Raji (cell line): Measurements from ENCODE around the gene AATK.

Experiments
- POLR2A ChIP-seq: IDR thresholded peaks from 2 replicates; pipeline ENCODE4 v1.6.1; 2011; ENCODE audit warnings: low read depth, low read length, control low read depth; ENCODE audit not compliant: insufficient read depth

Gene AATK

GRCh38 chr17:81192386-81193050, 26.5 kb upstream of the AATK start:
- no peak for TF ChIP-seq POLR2A

DNA sequence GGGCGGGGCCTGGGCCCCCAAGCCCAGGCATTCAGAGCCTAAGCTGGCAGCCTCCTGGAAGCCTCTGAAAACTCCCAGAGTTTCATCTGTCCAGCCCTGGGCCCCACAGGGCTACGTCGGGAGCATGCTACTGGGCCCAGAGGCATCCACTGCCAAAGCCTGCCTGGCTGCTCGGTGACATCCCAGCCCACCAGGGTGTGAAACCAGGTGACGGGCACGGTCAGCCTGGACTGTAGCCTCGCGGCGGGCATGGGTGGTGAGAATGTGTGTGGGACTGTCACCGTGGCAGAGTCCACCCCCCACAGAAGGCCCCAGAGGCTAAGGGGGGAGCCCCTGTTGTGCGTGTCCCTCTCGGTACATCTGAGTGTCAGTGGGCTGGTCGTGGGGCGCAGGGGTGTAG, 25.6 kb upstream of the AATK start:
- no peak for TF ChIP-seq POLR2A

DNA sequence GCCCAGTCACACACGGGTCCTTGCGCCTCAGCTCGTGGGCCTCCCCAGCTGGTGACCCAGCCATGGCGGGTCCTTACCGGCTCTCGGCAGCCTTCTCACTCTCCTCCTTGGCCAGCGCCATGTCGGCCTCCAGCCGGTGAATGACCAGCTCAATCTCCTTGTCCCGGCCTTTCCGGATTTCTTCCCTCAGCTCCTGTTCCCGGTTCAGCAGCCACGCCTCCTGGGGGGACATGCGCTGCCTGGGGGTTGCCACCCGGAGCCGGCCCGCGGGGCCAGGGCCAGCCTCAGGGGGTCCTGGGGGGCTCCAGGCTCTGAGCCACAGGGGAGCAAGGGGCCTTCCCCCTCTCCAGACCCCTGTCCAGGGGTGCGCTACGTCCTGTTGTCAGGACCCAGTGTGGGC, 25.1 kb upstream of the AATK start:
- no peak for TF ChIP-seq POLR2A

GRCh38 chr17:81190591-81190990, 24.6 kb upstream of the AATK start:
- no peak for TF ChIP-seq POLR2A

- no peak for TF ChIP-seq POLR2A
These were observed 23.9 kb upstream of the AATK start for GRCh38 chr17:81189670-81190530.

GRCh38 chr17:81189016-81189415, 23.0 kb upstream of the AATK start:
- no peak for TF ChIP-seq POLR2A

GRCh38 chr17:81188491-81188840, 22.4 kb upstream of the AATK start:
- TF ChIP-seq POLR2A, result no peak

DNA sequence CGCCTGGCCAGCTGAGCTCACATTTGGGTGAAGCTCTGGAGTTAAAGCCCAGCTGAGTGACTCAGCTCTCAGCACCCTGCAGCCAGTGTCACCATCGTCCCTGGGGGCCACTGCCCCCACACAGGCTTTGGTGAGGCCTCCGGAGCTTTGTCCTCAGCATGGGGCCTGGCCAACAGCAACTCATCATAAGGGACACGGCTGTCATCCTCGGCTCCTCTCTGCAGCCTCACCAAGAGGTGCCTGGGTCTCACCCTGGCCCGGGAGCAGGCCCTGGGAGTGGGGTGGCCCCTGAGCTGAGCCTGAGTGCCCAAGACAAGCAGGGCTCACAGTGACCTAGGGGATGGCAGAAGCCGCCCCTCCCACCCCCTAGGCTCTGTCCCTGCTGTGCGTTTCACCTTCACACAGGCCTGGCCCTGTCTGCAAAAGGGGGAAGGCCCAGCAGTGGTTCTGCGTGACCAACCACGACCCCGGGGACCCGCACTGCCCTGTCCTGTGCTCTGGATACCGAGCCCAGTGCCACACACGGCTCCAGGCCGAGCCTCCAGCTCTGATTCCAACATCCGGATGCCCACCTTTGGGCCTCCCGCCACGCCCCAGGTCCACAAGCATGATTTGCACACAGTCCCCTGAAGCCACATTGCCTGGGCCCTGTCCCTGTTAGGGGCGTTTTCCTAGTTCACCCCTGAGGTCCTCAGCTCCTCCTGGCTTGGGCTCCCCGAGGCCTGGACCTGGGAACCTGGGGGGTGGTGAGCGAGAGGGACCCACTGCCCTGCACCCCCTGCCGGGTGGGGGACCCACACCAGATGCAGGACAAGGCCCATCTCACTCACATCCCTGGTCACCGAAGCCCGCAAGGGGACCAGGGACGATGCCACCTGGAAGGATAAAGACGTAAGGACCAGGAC, 21.8 kb upstream of the AATK start:
- TF ChIP-seq POLR2A, result no peak

DNA sequence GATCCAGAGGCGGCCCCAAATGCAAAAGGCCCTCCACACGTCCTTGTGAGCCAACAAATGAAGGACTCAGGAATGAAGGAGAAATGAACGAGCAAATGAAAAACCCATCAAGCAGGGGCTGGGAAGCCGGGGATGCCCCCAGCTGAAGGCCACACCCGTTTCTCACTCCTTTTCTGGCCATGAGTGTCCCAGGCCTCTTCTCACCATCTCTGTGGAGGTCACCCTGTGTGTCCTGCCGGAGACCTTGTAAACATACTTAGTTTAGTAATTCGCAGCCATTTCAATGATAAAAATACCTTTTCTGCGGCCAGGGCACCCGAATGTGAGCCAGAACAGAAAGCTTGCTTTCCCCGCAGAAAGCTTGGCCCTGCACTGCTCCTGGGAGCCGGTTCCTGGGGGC, 21.1 kb upstream of the AATK start:
- TF ChIP-seq POLR2A, result no peak

DNA sequence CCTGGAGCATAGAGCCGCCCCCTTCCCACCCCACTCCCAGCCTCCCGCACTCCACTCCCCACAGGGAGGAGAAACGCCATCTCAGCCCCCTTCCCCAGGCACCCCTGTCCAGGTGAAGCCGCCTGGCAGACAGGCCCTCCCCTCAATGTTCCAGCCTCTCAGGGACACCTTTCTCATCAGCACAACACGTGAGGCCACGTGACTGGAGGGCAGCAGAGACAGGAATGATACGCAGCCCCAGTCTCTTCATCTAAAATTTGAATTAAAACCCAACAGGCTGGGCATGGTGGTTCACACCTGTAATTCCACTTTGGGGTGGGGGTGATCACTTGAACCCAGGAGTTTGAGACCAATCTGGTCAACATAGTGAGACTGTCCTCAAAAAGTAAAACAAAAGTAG, 20.2 kb upstream of the AATK start:
- TF ChIP-seq POLR2A, result no peak

- no peak for TF ChIP-seq POLR2A
These were observed 18.5 kb upstream of the AATK start for GRCh38 chr17:81184555-81184954.

GRCh38 chr17:81183807-81184206, 17.8 kb upstream of the AATK start:
- TF ChIP-seq POLR2A, result no peak

- no peak for TF ChIP-seq POLR2A
These were observed 17.3 kb upstream of the AATK start for GRCh38 chr17:81183316-81183715.

- no peak for TF ChIP-seq POLR2A
These were observed 16.6 kb upstream of the AATK start for GRCh38 chr17:81182596-81182995.

- no peak for TF ChIP-seq POLR2A
These were observed 15.8 kb upstream of the AATK start for GRCh38 chr17:81181811-81182185.
